SK-N-SH (cell line): ENCODE results near the gene DLAT. TPM values are rescaled to one million over a fixed set of nuclear protein-coding genes. Genes with fewer than 3 reads are reported as not detected.
"Not testable (repeated sequence)": the region's sequence is repeated elsewhere in the genome, so short reads cannot be mapped to it uniquely, and the experiment has no call there.

Experiments
- CTCF ChIA-PET: fragments of 300-600, 350-600 bp; formaldehyde crosslinking; extraction: SDS; loops from one replicate; lab custom pipeline; 2021; lab: Yijun Ruan, JAX
- POLR2A ChIA-PET: fragments of 350-600 bp; sonication (Branson Sonifier 250); formaldehyde crosslinking; extraction: SDS; loops from one replicate; lab custom pipeline; 2020; ENCODE audit warnings: antibody characterized with exemption, inconsistent platforms; lab: Yijun Ruan, JAX
- DNase-seq: peaks from one replicate; pipeline ENCODE4 v3.0.0; 2012
- H2AFZ ChIP-seq: fragments of 200-600 bp; sonication (generic); 2 replicates; pipeline ENCODE4 v1.8.1; 2016; ENCODE audit warnings: antibody characterized with exemption, mild to moderate bottlenecking, low read depth
- H3F3A ChIP-seq: fragments of 200-600 bp; sonication (generic); replicated peaks from 2 replicates; pipeline ENCODE3; 2016; ENCODE audit warnings: antibody characterized with exemption, mild to moderate bottlenecking; ENCODE audit not compliant: insufficient read depth
- H3K27ac ChIP-seq, 2 experiments: fragments of 200-500 bp in 1 of 2; fragments of 200-600 bp in 1 of 2; sonication (Bioruptor generic) in 1 of 2; sonication (generic), shearing (Covaris generic) in 1 of 2; 2 replicates each; pipeline versions ENCODE4 v1.5.1 to v1.6.1; 2014 to 2016; ENCODE audit warnings: low read depth in 2 of 2, inconsistent platforms in 1 of 2, low read length in 1 of 2, mild to moderate bottlenecking in 1 of 2, mixed read lengths in 1 of 2
- H3K27me3 ChIP-seq: fragments of 200-600 bp; sonication (generic), shearing (Covaris generic); 2 replicates; pipeline ENCODE4 v1.6.1; 2016; ENCODE audit warnings: mixed run types; ENCODE audit not compliant: insufficient read depth
- H3K36me3 ChIP-seq, 2 experiments: fragments of 200-500 bp in 1 of 2; fragments of 200-600 bp in 1 of 2; sonication (Bioruptor generic) in 1 of 2; sonication (generic) in 1 of 2; replicated peaks in 1 of 2; 2 replicates each; pipeline versions ENCODE3 to v1.5.1; 2014 to 2016; ENCODE audit warnings: low read length in 1 of 2, mild to moderate bottlenecking in 1 of 2; ENCODE audit not compliant: insufficient read depth in 2 of 2, control insufficient read depth in 1 of 2
- H3K4me1 ChIP-seq, 2 experiments: fragments of 200-500 bp in 1 of 2; fragments of 200-600 bp in 1 of 2; sonication (Bioruptor generic) in 1 of 2; sonication (generic), shearing (Covaris generic) in 1 of 2; 2 replicates each; pipeline versions ENCODE4 v1.5.1 to v1.6.1; 2014 to 2016; ENCODE audit warnings: low read depth in 1 of 2, low read length in 1 of 2, mixed run types in 1 of 2; ENCODE audit not compliant: insufficient read depth in 2 of 2, control insufficient read depth in 1 of 2
- H3K4me2 ChIP-seq: fragments of 200-600 bp; sonication (generic), shearing (Covaris generic); 2 replicates; pipeline ENCODE4 v1.6.1; 2017; ENCODE audit warnings: mixed run types
- H3K4me3 ChIP-seq, 2 experiments: fragments of 200-500 bp in 1 of 2; fragments of 200-600 bp in 1 of 2; sonication (Bioruptor generic) in 1 of 2; sonication (generic), shearing (Covaris generic) in 1 of 2; 2 replicates each; pipeline versions ENCODE4 v1.5.1 to v1.8.1; 2014 to 2016; ENCODE audit warnings: low read depth in 2 of 2, inconsistent platforms in 1 of 2, low read length in 1 of 2, mild to moderate bottlenecking in 1 of 2, mixed read lengths in 1 of 2, moderate library complexity in 1 of 2
- H3K79me2 ChIP-seq: fragments of 200-600 bp; sonication (generic); 2 replicates; pipeline ENCODE4 v1.8.1; 2017; ENCODE audit warnings: mild to moderate bottlenecking; ENCODE audit not compliant: insufficient read depth
- H3K9ac ChIP-seq: fragments of 200-600 bp; sonication (generic); 2 replicates; pipeline ENCODE4 v1.6.1; 2017; ENCODE audit warnings: mixed run types
- H3K9me2 ChIP-seq: fragments of 200-600 bp; sonication (generic); 2 replicates; pipeline ENCODE4 v1.6.1; 2017; ENCODE audit warnings: mixed run types
- H3K9me3 ChIP-seq: fragments of 200-600 bp; sonication (generic); 2 replicates; pipeline ENCODE4 v1.6.1; 2017; ENCODE audit warnings: mixed run types, mild to moderate bottlenecking, moderate library complexity
- H4K20me1 ChIP-seq: fragments of 200-600 bp; sonication (generic); 2 replicates; pipeline ENCODE4 v1.6.1; 2017; ENCODE audit warnings: mild to moderate bottlenecking, mixed run types; ENCODE audit not compliant: insufficient read depth
- ELF1 ChIP-seq: IDR thresholded peaks from 2 replicates; pipeline ENCODE4 v1.4.0; 2012
- FOXJ3 ChIP-seq: sonication (generic); formaldehyde crosslinking; IDR thresholded peaks from 2 replicates; pipeline ENCODE4 v1.5.1; 2020; ENCODE audit warnings: mild to moderate bottlenecking, missing genetic modification reagents
- GATA2 ChIP-seq: sonication (generic); formaldehyde crosslinking; IDR thresholded peaks from 2 replicates; pipeline ENCODE4 v1.5.0; 2020; ENCODE audit warnings: mild to moderate bottlenecking, missing genetic modification reagents
- IRF3 ChIP-seq: fragments of 150-350 bp; IDR thresholded peaks from 2 replicates; pipeline ENCODE4 v1.6.1; 2016; ENCODE audit warnings: mild to moderate bottlenecking, low read depth, low read length
- JUND ChIP-seq: IDR thresholded peaks from 2 replicates; pipeline ENCODE4 v1.4.0; 2012
- MEF2A ChIP-seq: IDR thresholded peaks from 2 replicates; pipeline ENCODE4 v1.4.0; 2012; ENCODE audit warnings: low read depth, borderline replicate concordance
- MXI1 ChIP-seq: IDR thresholded peaks from 2 replicates; pipeline ENCODE4 v1.6.1; 2012; ENCODE audit warnings: mild to moderate bottlenecking, low read depth, low read length, improper control_type of control experiment
- POLR2AphosphoS5 ChIP-seq: IDR thresholded peaks from 2 replicates; pipeline ENCODE4 v1.6.1; 2012; ENCODE audit warnings: low read depth, low read length
- RAD21 ChIP-seq: IDR thresholded peaks from 2 replicates; pipeline ENCODE4 v1.6.1; 2012; ENCODE audit warnings: mild to moderate bottlenecking, low read length
- RCOR1 ChIP-seq: fragments of 150-350 bp; IDR thresholded peaks from 2 replicates; pipeline ENCODE4 v1.6.1; 2017; ENCODE audit warnings: antibody characterized with exemption, low read length
- USF2 ChIP-seq: fragments of 150-350 bp; IDR thresholded peaks from 2 replicates; pipeline ENCODE4 v1.6.1; 2017; ENCODE audit warnings: antibody characterized with exemption, low read length, low read depth, borderline replicate concordance
- YY1 ChIP-seq: IDR thresholded peaks from 2 replicates; pipeline ENCODE4 v1.4.0; 2012; ENCODE audit warnings: low read depth, mild to moderate bottlenecking
- WGBS: methylation state at CpG from one replicate; pipeline ENCODE4 v1.1.6; 2017; ENCODE audit warnings: low lambda C conversion rate; 5-methylcytosine and 5-hydroxymethylcytosine counted together
- polyA plus RNA-seq, 3 experiments: library from polyadenylated mRNA; depleted of rRNA; stranded (reverse); fragments of >200 nt; gene quantifications; 2 replicates each; pipeline ENCODE4 v1.2.3, GENCODE V29; 2012

The DLAT gene
- polyA plus RNA-seq, 1 of the 3 experiments (the other 2 are of a cell fraction): 14.4 TPM

GRCh38 chr11:112011451-112011850 is 13.8 kb upstream of the DLAT start:
- H3K4me2 ChIP-seq, CTCF ChIA-PET, H3K9ac ChIP-seq, H3K9me3 ChIP-seq, H3F3A ChIP-seq, H3K27me3 ChIP-seq, H4K20me1 ChIP-seq, H3K27ac ChIP-seq, H3K4me3 ChIP-seq, H3K9me2 ChIP-seq, H3K79me2 ChIP-seq, H3K36me3 ChIP-seq, H3K4me1 ChIP-seq, H2AFZ ChIP-seq, DNase-seq, POLR2A ChIA-PET: not testable (repeated sequence)
- WGBS: 83% methylated on average over 5 of the region's 5 CpGs

- Histone ChIP-seq H2AFZ (no peak overlapping the region), H3K27ac (no peak overlapping the region), H3K4me1 (peaks cover 0 to 16% of the 10 kb centered on the region in 2 experiments; a peak in 1 of 4 replicates), H3K27me3 (no peaks in the 10 kb centered on the region), H3K9me3 (no peaks in the 10 kb centered on the region), H3K9ac (no peak overlapping the region), H3K4me3 (no peak overlapping the region), H4K20me1 (no peaks in the 10 kb centered on the region), H3K36me3 (peaks cover 3 to 4% of the 10 kb centered on the region in 2 experiments), H3K79me2 (no peaks in the 10 kb centered on the region), H3K4me2 (no peak overlapping the region), H3F3A (no peaks in the 10 kb centered on the region), H3K9me2 (no peaks in the 10 kb centered on the region)
- ChIA-PET POLR2A (no interaction called here), CTCF (no interaction called here)
- TF ChIP-seq FOXJ3: no peak
- TF ChIP-seq MXI1: no peak
- TF ChIP-seq YY1: no peak
- TF ChIP-seq USF2: no peak
- TF ChIP-seq RCOR1: no peak
- no peak for TF ChIP-seq ELF1
- TF ChIP-seq IRF3: no peak
- TF ChIP-seq POLR2AphosphoS5: no peak
- no peak for TF ChIP-seq GATA2 (CRISPR knock-in tag)
- no peak for TF ChIP-seq RAD21
- no peak for TF ChIP-seq JUND
- no peak for TF ChIP-seq MEF2A
- DNase-seq: no peak
- 90% methylated on average over 4 of the region's 4 CpGs for WGBS
Observed at GRCh38 chr11:112012874-112013273, 12.3 kb upstream of the DLAT start.
